DMS53 treated with DMSO at 0.1 percent for 48 hours (cell line): ENCODE measurements around the gene C6orf163.

Source experiments
- DNase-seq: peaks from one replicate; lab custom pipeline; 2025; ENCODE audit not compliant: unreplicated experiment; lab: John Stamatoyannopoulos, UW

The C6orf163 gene

GRCh38 chr6:87356181-87356580 is 11.6 kb downstream of the C6orf163 start:
- DNase-seq = no peak

- DNase-seq = no peak
Measured at GRCh38 chr6:87357479-87358196, 13.0 kb downstream of the C6orf163 start.

- no peak for DNase-seq
Measured at GRCh38 chr6:87364602-87365252, 20.1 kb downstream of the C6orf163 start.

- DNase-seq = no peak
Measured at GRCh38 chr6:87366072-87366827, 21.6 kb downstream of the C6orf163 start.

GRCh38 chr6:87366899-87367298 is 22.3 kb downstream of the C6orf163 start:
- DNase-seq = no peak

- DNase-seq = no peak
Measured at GRCh38 chr6:87373377-87373776, 28.8 kb downstream of the C6orf163 start.

- no peak for DNase-seq
Measured at GRCh38 chr6:87375315-87375714, 30.7 kb downstream of the C6orf163 start.

GRCh38 chr6:87376643-87377042 is 32.0 kb downstream of the C6orf163 start:
- DNase-seq = no peak

- no peak for DNase-seq
Measured at GRCh38 chr6:87378947-87379346, 34.3 kb downstream of the C6orf163 start.

GRCh38 chr6:87382861-87383260 is 38.2 kb downstream of the C6orf163 start:
- no peak for DNase-seq

GRCh38 chr6:87384038-87384437 is 39.4 kb downstream of the C6orf163 start:
- DNase-seq = no peak

GRCh38 chr6:87384449-87384848 is 39.8 kb downstream of the C6orf163 start:
- DNase-seq = no peak

GRCh38 chr6:87391334-87391733 is 46.7 kb downstream of the C6orf163 start:
- DNase-seq = peak; percentile 7

- peak; percentile 35 for DNase-seq
Measured at GRCh38 chr6:87393026-87393622, 48.5 kb downstream of the C6orf163 start.

GRCh38 chr6:87395431-87395830 is 50.8 kb downstream of the C6orf163 start:
- no peak for DNase-seq

GRCh38 chr6:87396595-87397392 is 52.2 kb downstream of the C6orf163 start:
- no peak for DNase-seq

- no peak for DNase-seq
Measured at GRCh38 chr6:87397656-87398055, 53.0 kb downstream of the C6orf163 start.

- DNase-seq = no peak
Measured at GRCh38 chr6:87401832-87402231, 57.2 kb downstream of the C6orf163 start.

GRCh38 chr6:87407561-87407900 is 62.9 kb downstream of the C6orf163 start:
- DNase-seq = peak; percentile 32

- peak; percentile 57 for DNase-seq
Measured at GRCh38 chr6:87407901-87408720, 63.5 kb downstream of the C6orf163 start, which contains the start of gene CFAP206. TSS of gene CFAP206 (plus strand) at chr6:87407972. CDS start at chr6:87409840, 1,868 bp downstream.
